HEK293 (cell line): ENCODE results near the gene ASCC1.

Experiments used
- CTCF ChIA-PET: fragments of 350-600 bp; formaldehyde crosslinking; extraction: SDS; loops from one replicate; lab custom pipeline; 2021; ENCODE audit warnings: antibody characterized with exemption; lab: Yijun Ruan, JAX
- POLR2A ChIA-PET: fragments of 300-600 bp; formaldehyde crosslinking; extraction: SDS; loops from one replicate; lab custom pipeline; 2020; ENCODE audit warnings: antibody characterized with exemption, inconsistent platforms; lab: Yijun Ruan, JAX
- H3K27ac ChIP-seq: fragments of 200-500 bp; sonication (Bioruptor generic); 2 replicates; pipeline ENCODE4 v1.5.1; 2014; ENCODE audit warnings: low read depth, low read length, control low read depth, inconsistent platforms; ENCODE audit errors: extremely low read depth
- H3K36me3 ChIP-seq, 2 experiments: fragments of 200-500 bp in 1 of 2; sonication (Bioruptor generic) in 1 of 2; 1 replicate in 1 of 2; 2 replicates in 1 of 2; pipeline ENCODE4 v1.5.1; 2014 to 2017; ENCODE audit warnings: inconsistent platforms in 2 of 2, low read length in 2 of 2; ENCODE audit not compliant: control insufficient read depth in 2 of 2, insufficient read depth in 1 of 2
- H3K4me1 ChIP-seq: fragments of 200-500 bp; sonication (Bioruptor generic); 2 replicates; pipeline ENCODE4 v1.5.1; 2014; ENCODE audit warnings: mild to moderate bottlenecking, low read length, inconsistent platforms; ENCODE audit not compliant: control insufficient read depth, insufficient read depth
- H3K4me3 ChIP-seq: 2 replicates; pipeline ENCODE4 v1.5.1; 2011; ENCODE audit warnings: low read depth, mild to moderate bottlenecking, control low read depth, low read length, moderate library complexity
- H3K9me3 ChIP-seq: fragments of 200-500 bp; sonication (Bioruptor generic); 2 replicates; pipeline ENCODE4 v1.5.1; 2014; ENCODE audit warnings: low read depth, low read length, inconsistent platforms; ENCODE audit not compliant: control insufficient read depth, insufficient read depth
- AEBP2 ChIP-seq: fragments of 450-650 bp; formaldehyde crosslinking; IDR thresholded peaks from 2 replicates; pipeline ENCODE4 v1.5.1; 2016; ENCODE audit warnings: missing biosample characterization, missing genetic modification characterization, borderline replicate concordance
- CTCF ChIP-seq: fragments of 450-650 bp; formaldehyde crosslinking; IDR thresholded peaks from 2 replicates; pipeline ENCODE4 v1.5.1; 2016; ENCODE audit warnings: missing biosample characterization, missing genetic modification characterization
- REST ChIP-seq: fragments of 450-650 bp; formaldehyde crosslinking; IDR thresholded peaks from 2 replicates; pipeline ENCODE4 v1.5.1; 2016; ENCODE audit warnings: missing biosample characterization, missing genetic modification characterization
- YY1 ChIP-seq: fragments of 450-650 bp; formaldehyde crosslinking; IDR thresholded peaks from 2 replicates; pipeline ENCODE4 v1.5.1; 2018; ENCODE audit warnings: missing biosample characterization, missing genetic modification characterization
- ZBTB20 ChIP-seq: fragments of 450-650 bp; formaldehyde crosslinking; IDR thresholded peaks from 2 replicates; pipeline ENCODE4 v1.5.1; 2016; ENCODE audit warnings: missing biosample characterization, missing genetic modification characterization
- ZBTB48 ChIP-seq: fragments of 450-650 bp; formaldehyde crosslinking; IDR thresholded peaks from 2 replicates; pipeline ENCODE4 v1.5.1; 2016; ENCODE audit warnings: missing biosample characterization, missing genetic modification characterization
- ZBTB6 ChIP-seq: fragments of 450-650 bp; formaldehyde crosslinking; IDR thresholded peaks from 2 replicates; pipeline ENCODE4 v1.5.1; 2017; ENCODE audit warnings: missing biosample characterization, missing genetic modification characterization
- ZEB2 ChIP-seq: fragments of 450-650 bp; formaldehyde crosslinking; IDR thresholded peaks from 2 replicates; pipeline ENCODE4 v1.5.1; 2016; ENCODE audit warnings: missing biosample characterization, missing genetic modification characterization
- ZFP37 ChIP-seq: fragments of 450-650 bp; formaldehyde crosslinking; IDR thresholded peaks from 2 replicates; pipeline ENCODE4 v1.5.1; 2016; ENCODE audit warnings: missing biosample characterization, missing genetic modification characterization
- ZNF274 ChIP-seq, 2 experiments: fragments of 200-500 bp in 1 of 2; fragments of 450-650 bp in 1 of 2; sonication (Bioruptor generic) in 1 of 2; formaldehyde crosslinking in 1 of 2; IDR thresholded peaks; 2 replicates each; pipeline versions ENCODE4 v1.5.1 to v1.6.1; 2014 to 2016; ENCODE audit warnings: borderline replicate concordance in 1 of 2, inconsistent platforms in 1 of 2, low read length in 1 of 2, missing biosample characterization in 1 of 2, missing genetic modification characterization in 1 of 2
- ZNF280D ChIP-seq: fragments of 450-650 bp; formaldehyde crosslinking; IDR thresholded peaks from 2 replicates; pipeline ENCODE4 v1.5.1; 2016; ENCODE audit warnings: missing biosample characterization, missing genetic modification characterization
- ZNF514 ChIP-seq: fragments of 450-650 bp; formaldehyde crosslinking; IDR thresholded peaks from 2 replicates; pipeline ENCODE4 v1.5.1; 2016; ENCODE audit warnings: missing biosample characterization, missing genetic modification characterization
- ZNF549 ChIP-seq: fragments of 450-650 bp; IDR thresholded peaks from 2 replicates; pipeline ENCODE4 v1.5.1; 2018; ENCODE audit warnings: missing biosample characterization, missing genetic modification characterization, mild to moderate bottlenecking, inconsistent platforms, moderate library complexity
- ZNF626 ChIP-seq: fragments of 450-650 bp; sonication (Bioruptor Pico); formaldehyde crosslinking; IDR thresholded peaks from 2 replicates; pipeline ENCODE4 v1.5.1; 2018; ENCODE audit warnings: missing biosample characterization, missing genetic modification characterization, inconsistent platforms
- ZNF639 ChIP-seq: fragments of 450-650 bp; formaldehyde crosslinking; IDR thresholded peaks from 2 replicates; pipeline ENCODE4 v1.5.1; 2016; ENCODE audit warnings: missing biosample characterization, missing genetic modification characterization
- ZSCAN23 ChIP-seq: fragments of 450-650 bp; formaldehyde crosslinking; IDR thresholded peaks from 2 replicates; pipeline ENCODE4 v1.5.1; 2016; ENCODE audit warnings: missing biosample characterization, missing genetic modification characterization

Gene ASCC1

GRCh38 chr10:72254813-72255568 is 38.9 kb upstream of the ASCC1 start (continued):
- TF ChIP-seq ZNF639 (tag by site-specific recombination) (no peak), ZBTB6 (no peak), CTCF (tag by site-specific recombination) (peak; percentile 71; the same call in 1 of the 2 replicates), ZNF549 (tag by site-specific recombination) (no peak), ZEB2 (tag by site-specific recombination) (peak; percentile 52)
- TF ChIP-seq, all 188 proteins: peak for 38

- Histone ChIP-seq H3K4me1 (peaks cover 9% of the 10 kb centered on the region), H3K4me3 (no peak overlapping the region), H3K36me3 (no peaks in the 10 kb centered on the region), H3K27ac (no peak overlapping the region), H3K9me3 (no peaks in the 10 kb centered on the region)
- CTCF ChIA-PET, result interaction anchor here (0.6 to 2.4 kb wide), 3 partner anchors 8 to 68 kb away, joined by 3 to 8 read pairs (median 3); partner anchors contain the start of gene DDIT4
- POLR2A ChIA-PET, result interaction anchor here (1.4 to 1.9 kb wide), 3 partner anchors 20 to 67 kb away, joined by 3 to 5 read pairs (median 4); partner anchors contain the start of gene DDIT4
- TF ChIP-seq YY1 (tag by site-specific recombination) (no peak), ZNF274 (IDR thresholded peaks at IDR 0.05; ENCODE audit: low read length) (no peak), ZNF274 (tag by site-specific recombination; IDR thresholded peaks at IDR 0.05; ENCODE audit: borderline replicate concordance) (no peak), ZNF514 (tag by site-specific recombination) (no peak), ZNF626 (tag by site-specific recombination) (no peak), AEBP2 (tag by site-specific recombination) (no peak), REST (no peak), ZBTB20 (no peak), ZBTB48 (tag by site-specific recombination) (no peak), ZFP37 (tag by site-specific recombination) (no peak), ZSCAN23 (tag by site-specific recombination) (no peak), ZNF280D (tag by site-specific recombination) (no peak)
These were observed 37.5 kb upstream of the ASCC1 start for GRCh38 chr10:72253578-72253977.
